ENCODE results near the gene HSBP1. TPM values are rescaled to one million over a fixed set of nuclear protein-coding genes. Genes with fewer than 3 reads are reported as not detected.

HSBP1 gene
- total and polyA plus RNA-seq, 2 donors (not counting 1 experiment from before 2014, with no cell fraction given): 135 to 184 TPM

- H3K79me2 ChIP-seq (ENCODE audit: control insufficient read depth, insufficient read depth, low read length): no peaks in the 10 kb centered on the region
- no peaks in the 10 kb centered on the region for H3K4me1 ChIP-seq (ENCODE audit: control insufficient read depth, extremely low read depth, insufficient read depth, low read length)
- no peaks in the 10 kb centered on the region for H3K9me3 ChIP-seq (ENCODE audit: control insufficient read depth, insufficient read depth, low read depth, low read length)
- TF ChIP-seq EZH2 (IDR thresholded peaks at IDR 0.05; ENCODE audit: low read length, missing control alignments): no peak
- TF ChIP-seq CTCF (conservative IDR thresholded peaks at IDR 0.05 in 1 of 2, IDR thresholded peaks at IDR 0.05 in 1 of 2; ENCODE audit: low read depth in 1 of 2, low read length in 2 of 2): no peak
- H3K4me3 ChIP-seq (replicated peaks in 1 of 4; ENCODE audit: control extremely low read depth in 1 of 4, insufficient read depth in 1 of 4, low read depth in 3 of 4, low read length in 4 of 4): no peak overlapping the region
- no peaks in the 10 kb centered on the region for H4K20me1 ChIP-seq (ENCODE audit: control insufficient read depth, extremely low read depth, insufficient read depth, low read length)
- H2AFZ ChIP-seq (ENCODE audit: low read length): no peak overlapping the region
- no peak overlapping the region for H3K9ac ChIP-seq (ENCODE audit: insufficient read depth, low read length)
- DNase-seq (ENCODE audit: low read depth in 2 of 2): no peak
- H3K4me2 ChIP-seq (ENCODE audit: extremely low read depth, insufficient read depth, low read length): no peak overlapping the region
- H3K27ac ChIP-seq (ENCODE audit: insufficient read depth, low read length): no peak overlapping the region
- H3K27me3 ChIP-seq (ENCODE audit: control insufficient read depth, insufficient read depth, low read length): peaks cover 4% of the 10 kb centered on the region
- no peaks in the 10 kb centered on the region for H3K36me3 ChIP-seq (ENCODE audit: control insufficient read depth, insufficient read depth, low read length)
These were observed 49.0 kb downstream of the HSBP1 start for GRCh38 chr16:83856792-83857191.

GRCh38 chr16:83859265-83859664 is 51.5 kb downstream of the HSBP1 start:
- Histone ChIP-seq H3K4me3 (replicated peaks in 1 of 4; ENCODE audit: control extremely low read depth in 1 of 4, insufficient read depth in 1 of 4, low read depth in 3 of 4, low read length in 4 of 4) (no peak overlapping the region), H3K4me2 (ENCODE audit: extremely low read depth, insufficient read depth, low read length) (no peak overlapping the region), H3K27ac (ENCODE audit: insufficient read depth, low read length) (no peak overlapping the region), H4K20me1 (ENCODE audit: control insufficient read depth, extremely low read depth, insufficient read depth, low read length) (no peaks in the 10 kb centered on the region), H3K9me3 (ENCODE audit: control insufficient read depth, insufficient read depth, low read depth, low read length) (no peaks in the 10 kb centered on the region), H3K4me1 (ENCODE audit: control insufficient read depth, extremely low read depth, insufficient read depth, low read length) (no peaks in the 10 kb centered on the region), H3K27me3 (ENCODE audit: control insufficient read depth, insufficient read depth, low read length) (peaks cover 4% of the 10 kb centered on the region), H3K79me2 (ENCODE audit: control insufficient read depth, insufficient read depth, low read length) (no peaks in the 10 kb centered on the region), H2AFZ (ENCODE audit: low read length) (no peak overlapping the region), H3K9ac (ENCODE audit: insufficient read depth, low read length) (no peak overlapping the region), H3K36me3 (ENCODE audit: control insufficient read depth, insufficient read depth, low read length) (no peaks in the 10 kb centered on the region)
- DNase-seq (ENCODE audit: low read depth in 2 of 2): no peak
- TF ChIP-seq EZH2 (IDR thresholded peaks at IDR 0.05; ENCODE audit: low read length, missing control alignments) (no peak), CTCF (conservative IDR thresholded peaks at IDR 0.05 in 1 of 2, IDR thresholded peaks at IDR 0.05 in 1 of 2; ENCODE audit: low read depth in 1 of 2, low read length in 2 of 2) (no peak)

GRCh38 chr16:83862661-83863060 is 54.9 kb downstream of the HSBP1 start:
- no peaks in the 10 kb centered on the region for H3K36me3 ChIP-seq (ENCODE audit: control insufficient read depth, insufficient read depth, low read length)
- no peak overlapping the region for H2AFZ ChIP-seq (ENCODE audit: low read length)
- H3K9ac ChIP-seq (ENCODE audit: insufficient read depth, low read length): no peak overlapping the region
- no peaks in the 10 kb centered on the region for H4K20me1 ChIP-seq (ENCODE audit: control insufficient read depth, extremely low read depth, insufficient read depth, low read length)
- no peak overlapping the region for H3K27ac ChIP-seq (ENCODE audit: insufficient read depth, low read length)
- DNase-seq (ENCODE audit: low read depth in 2 of 2): no peak
- no peaks in the 10 kb centered on the region for H3K4me1 ChIP-seq (ENCODE audit: control insufficient read depth, extremely low read depth, insufficient read depth, low read length)
- TF ChIP-seq EZH2 (IDR thresholded peaks at IDR 0.05; ENCODE audit: low read length, missing control alignments) (no peak), CTCF (conservative IDR thresholded peaks at IDR 0.05 in 1 of 2, IDR thresholded peaks at IDR 0.05 in 1 of 2; ENCODE audit: low read depth in 1 of 2, low read length in 2 of 2) (no peak)
- no peak overlapping the region for H3K4me3 ChIP-seq (replicated peaks in 1 of 4; ENCODE audit: control extremely low read depth in 1 of 4, insufficient read depth in 1 of 4, low read depth in 3 of 4, low read length in 4 of 4)
- no peaks in the 10 kb centered on the region for H3K9me3 ChIP-seq (ENCODE audit: control insufficient read depth, insufficient read depth, low read depth, low read length)
- H3K27me3 ChIP-seq (ENCODE audit: control insufficient read depth, insufficient read depth, low read length): peaks cover 4% of the 10 kb centered on the region
- H3K4me2 ChIP-seq (ENCODE audit: extremely low read depth, insufficient read depth, low read length): no peak overlapping the region
- no peaks in the 10 kb centered on the region for H3K79me2 ChIP-seq (ENCODE audit: control insufficient read depth, insufficient read depth, low read length)

Data from fibroblast of lung (primary cell).